Activated CD4-positive, alpha-beta T cell treated with anti-CD3 and anti-CD28 coated beads for 48 hours (primary cell): ENCODE measurements around the gene SVIL.
A peak's percentile ranks its signal among the peaks of the same experiment; 100 is the strongest.
"Not testable (repeated sequence)": the region's sequence is repeated elsewhere in the genome, so short reads cannot be mapped to it uniquely, and the experiment has no call there.

Experiments
- DNase-seq: peaks from one replicate; pipeline ENCODE4 v3.0.0-alpha.2; 2020

Gene SVIL

DNA sequence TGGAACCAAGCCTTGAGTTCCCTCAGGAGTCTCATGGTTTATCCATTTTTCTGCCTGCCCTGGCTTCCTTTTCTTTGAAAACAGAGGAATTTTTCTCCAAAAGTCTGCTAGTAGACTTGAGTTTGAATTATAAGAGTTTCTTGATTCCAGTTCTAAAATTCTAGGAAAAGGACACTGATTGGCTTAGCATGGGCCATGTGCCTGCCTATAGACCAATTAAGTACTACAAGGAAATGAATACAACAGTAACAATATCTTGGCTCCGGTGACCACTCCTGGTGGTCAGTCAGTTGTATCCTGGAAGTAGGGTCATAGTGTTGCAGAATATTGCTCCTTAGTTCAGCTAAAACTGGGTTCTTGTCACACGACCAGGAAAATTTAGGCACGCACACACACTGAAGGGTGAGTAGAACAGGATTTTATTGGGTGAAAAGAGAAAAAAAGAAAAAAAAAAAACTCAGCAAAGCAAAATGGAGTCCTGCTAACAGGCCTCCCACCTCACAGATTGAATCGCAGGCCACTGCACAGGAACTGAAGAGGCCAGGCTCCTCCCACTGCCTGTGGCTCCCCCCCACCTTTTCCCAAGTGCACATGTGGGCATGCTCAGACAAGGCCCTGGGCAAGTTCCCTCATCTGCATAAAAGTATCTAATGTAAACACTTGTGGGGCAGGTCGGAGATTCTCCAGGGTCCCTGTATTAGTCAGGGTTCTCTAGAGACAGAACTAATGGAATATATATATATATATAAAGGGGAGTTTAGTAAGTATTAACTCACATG lies 190.8 kb downstream of the SVIL start:
- DNase-seq: no peak

DNA sequence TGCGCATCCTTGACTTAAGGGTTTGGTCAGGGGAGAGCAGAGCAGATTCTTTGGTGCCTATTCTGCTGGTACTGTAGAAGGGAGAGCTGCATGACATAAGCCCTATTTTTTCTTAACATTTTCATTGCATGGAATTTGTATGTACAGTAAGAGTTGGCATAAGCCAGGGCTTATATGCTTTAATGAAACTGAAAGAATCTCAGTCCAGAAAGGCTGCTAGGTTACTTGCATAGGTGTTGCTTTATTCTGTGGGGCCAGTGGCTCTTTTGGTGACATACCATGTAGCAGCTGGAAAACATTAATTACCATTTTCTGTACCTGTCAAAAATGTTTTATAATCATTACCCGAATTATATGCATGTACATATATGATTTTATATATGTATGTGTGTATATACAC lies 193.8 kb downstream of the SVIL start:
- DNase-seq: no peak

DNA sequence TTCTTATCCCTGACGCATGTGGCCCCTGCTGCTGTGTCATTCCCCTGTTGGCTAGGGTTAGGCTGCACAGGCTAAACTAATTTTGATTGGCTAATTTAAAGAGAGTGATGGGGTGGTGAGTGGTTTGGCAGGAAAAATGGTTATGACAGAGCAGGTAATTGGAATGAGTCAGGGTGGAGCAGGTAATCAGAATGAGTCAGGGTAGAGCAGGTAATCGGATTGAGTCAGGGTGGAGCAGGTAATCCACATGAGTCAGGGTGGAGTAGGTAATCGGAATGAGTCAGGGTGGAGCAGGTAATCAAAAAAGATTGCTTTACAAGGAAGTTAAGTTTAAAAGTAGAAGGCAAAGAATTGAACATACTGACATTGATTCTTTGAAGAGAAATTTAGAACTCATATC lies 195.8 kb downstream of the SVIL start:
- not testable (repeated sequence) for DNase-seq

DNA sequence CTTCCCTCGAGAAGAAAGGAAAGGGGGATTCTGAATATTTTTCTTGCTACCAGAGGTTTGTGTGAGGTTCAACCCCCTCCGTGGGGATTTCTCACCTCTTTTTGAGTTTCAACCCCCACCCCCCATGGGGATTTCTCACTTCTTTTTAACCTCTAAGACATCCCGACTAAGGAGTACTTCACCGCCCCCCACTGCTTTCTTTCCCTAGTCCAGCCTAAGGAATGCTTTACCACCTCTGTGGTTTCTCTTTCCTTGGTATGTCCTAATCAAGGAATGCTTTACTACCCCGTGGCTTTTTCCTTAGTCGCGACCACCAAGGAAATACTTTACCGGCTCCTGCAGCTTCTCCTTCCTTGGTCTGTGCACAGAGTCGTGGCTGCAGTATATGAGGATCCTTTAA lies 196.5 kb downstream of the SVIL start:
- DNase-seq: no peak

DNA sequence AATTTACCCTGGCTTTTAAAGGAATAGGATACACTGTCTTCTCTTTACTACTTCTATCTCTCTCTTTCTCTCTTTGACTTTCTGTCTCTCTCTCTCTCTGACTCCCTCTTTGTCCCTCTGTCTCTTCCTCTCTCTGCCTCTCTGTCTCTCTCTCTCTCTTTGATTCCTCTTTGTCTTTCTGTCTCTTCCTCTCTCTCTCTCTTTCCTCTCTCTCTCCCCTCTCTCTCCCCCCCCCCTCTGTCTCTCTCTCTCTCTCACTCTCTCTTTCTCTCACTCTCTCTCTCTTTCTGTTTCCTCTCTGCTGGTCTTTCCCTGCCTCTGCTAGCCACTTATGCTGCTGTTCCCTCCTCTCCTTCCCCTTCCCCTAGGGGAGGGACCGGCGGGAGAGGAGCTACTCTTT lies 196.9 kb downstream of the SVIL start:
- no peak for DNase-seq

DNA sequence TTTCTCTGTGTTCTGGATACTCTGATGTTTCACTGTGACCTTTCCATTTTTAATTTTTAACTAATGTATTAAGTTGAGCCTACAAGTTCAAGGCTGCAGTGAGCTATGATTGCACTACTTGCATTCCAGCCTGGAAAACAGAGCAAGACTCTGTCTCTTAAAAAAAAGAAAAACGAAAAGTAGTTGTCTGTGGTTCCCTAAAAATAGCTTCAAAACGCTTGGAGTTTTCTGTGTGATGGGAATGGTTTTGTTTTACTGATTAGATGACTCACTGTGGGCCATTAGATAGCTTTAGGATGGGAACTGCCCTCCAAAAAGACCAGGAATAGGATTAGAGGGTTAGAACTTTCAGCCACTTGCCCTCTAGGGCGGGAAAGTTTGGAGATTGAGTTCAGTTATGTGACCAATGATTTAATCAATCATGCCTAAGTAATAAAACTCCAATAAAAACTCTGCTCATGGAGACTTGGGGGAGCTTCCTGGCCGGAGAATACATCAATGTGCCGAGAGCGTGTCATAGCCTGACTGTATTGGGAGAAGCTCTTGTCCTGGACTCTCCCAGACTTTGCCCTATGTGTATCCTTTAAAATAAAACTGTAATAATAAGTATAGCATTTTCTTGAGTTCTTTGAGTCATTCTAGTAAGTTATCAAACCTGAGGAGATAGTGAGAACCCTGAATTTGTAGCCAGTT lies 198.8 kb downstream of the SVIL start:
- DNase-seq: no peak

DNA sequence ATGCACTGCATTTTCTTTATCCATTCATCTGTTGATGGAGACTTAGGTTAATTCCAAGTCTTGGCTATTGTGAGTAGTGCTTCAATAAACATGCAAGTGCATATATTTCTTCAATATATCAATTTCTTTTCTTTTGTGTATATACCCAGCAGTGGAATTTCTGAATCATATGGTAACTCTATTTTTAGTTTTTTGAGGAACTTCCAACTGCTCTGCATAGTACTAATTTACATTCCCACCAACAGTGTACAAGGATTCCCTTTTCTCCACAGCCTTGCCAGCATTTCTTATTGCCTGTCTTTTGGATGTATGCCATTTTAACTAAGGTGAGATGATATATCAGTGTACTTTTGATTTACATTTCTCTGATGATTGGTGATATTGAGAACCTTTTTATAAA lies 200.7 kb downstream of the SVIL start:
- DNase-seq: no peak

DNA sequence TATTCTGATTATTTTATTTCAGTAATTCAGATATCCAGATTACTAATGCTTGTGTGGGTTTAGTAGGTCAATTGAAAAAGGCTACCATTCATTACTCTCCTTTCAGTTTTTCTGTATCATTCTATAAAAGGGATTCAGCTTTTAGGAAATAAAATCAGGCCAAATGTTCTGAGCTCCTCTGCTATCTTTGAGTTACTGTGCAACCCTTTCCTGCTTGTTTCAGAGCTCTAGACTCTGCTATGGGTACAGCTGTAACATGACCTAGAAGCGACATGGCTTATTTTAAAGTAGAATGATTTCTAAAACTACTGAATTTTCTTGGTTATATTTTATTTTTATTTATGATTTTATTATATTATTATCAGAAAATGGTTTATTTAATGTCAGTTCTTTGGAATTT lies 203.1 kb downstream of the SVIL start:
- no peak for DNase-seq

DNA sequence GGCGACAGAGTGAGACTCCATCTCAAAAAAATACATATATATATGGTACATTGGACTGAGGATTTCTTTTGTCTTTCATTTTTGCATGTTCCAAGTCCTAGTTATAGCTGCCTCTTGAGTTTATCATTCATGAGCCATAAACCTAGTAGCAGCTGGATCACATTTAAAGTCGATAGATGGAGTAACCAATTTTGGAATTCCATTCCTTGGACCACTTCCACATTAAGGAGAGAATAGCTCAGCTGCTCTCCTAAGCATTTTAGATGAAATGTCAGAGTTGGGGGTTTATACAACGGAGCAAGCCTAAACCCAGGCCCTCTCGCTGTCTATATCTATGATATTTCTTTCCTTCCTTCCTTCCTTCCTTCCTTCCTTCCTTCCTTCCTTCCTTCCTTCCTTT lies 204.7 kb downstream of the SVIL start:
- DNase-seq: no peak

DNA sequence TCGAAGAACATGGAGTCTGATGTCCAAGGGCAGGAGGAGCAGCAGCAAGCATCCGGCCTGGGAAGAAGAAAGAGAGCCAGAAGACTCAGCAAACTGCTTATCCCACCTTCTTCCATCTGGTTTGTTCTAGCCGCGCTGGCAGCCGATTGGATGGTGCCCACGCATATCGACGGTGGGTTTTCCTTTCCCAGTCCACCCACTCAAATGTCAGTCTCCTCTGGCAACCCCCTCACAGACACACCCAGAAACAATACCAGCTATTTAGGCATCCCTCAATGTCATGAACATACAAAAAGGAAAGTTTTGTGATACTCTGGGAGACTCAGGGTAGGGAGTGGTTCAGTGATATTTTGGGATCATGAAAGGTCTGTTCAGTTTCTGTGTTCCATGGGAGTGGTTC lies 206.3 kb downstream of the SVIL start:
- no peak for DNase-seq

DNA sequence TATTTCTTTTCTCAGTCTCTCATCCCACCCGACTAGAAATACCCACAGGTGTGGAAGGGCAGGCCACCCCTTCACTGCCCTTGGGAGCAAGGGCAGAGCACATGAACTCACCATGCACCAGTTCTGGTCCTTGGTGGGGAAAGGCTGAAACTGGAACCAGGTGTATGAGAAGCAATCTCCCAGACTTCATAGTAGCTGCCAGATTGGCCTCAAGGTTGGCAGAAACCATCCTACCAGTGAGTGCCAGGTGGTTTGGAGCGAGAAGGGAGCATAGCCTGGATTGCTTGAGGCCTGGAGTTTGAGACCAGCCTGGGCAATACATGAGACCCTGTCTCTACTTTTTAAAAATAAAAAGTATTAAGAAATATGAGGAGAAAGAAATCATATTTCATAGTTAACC lies 207.1 kb downstream of the SVIL start:
- DNase-seq: no peak

DNA sequence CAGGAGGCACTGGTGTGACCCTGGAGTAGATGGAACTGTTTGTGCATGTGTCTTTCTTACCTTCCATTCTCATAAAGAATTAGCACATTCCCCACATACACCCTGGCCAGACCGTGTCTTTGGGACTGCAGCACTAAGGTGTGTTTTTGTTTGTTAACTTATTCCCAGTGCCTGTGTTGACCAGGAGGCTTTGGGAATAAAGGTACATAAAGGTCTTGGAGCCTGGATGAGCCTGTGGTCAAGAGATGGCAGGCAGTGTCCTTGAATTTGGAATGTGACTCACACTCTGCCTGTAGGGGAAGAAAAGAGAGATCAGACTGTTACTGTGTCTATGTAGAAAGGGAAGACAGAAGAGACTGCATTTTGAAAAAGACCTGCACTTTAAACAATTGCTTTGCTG lies 208.4 kb downstream of the SVIL start:
- DNase-seq: no peak

DNA sequence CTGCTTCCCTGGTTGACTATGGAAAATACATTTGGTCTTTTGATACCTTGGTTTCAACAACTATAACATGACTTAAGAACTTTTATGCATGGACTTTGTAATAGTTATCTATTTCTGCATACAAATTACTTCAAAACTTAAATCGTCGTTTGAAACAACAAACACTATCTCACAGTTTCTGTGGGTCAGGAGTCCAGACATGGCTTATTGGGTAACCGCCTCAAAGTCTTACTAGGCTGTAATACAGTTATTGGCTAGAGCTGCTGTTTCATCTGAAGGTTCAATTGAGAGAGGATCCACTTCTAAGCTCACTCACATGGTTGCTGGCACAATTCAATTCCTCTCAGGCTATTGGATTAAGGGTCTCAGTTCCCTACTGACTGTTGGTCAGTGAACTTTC lies 210.8 kb downstream of the SVIL start:
- DNase-seq: no peak

DNA sequence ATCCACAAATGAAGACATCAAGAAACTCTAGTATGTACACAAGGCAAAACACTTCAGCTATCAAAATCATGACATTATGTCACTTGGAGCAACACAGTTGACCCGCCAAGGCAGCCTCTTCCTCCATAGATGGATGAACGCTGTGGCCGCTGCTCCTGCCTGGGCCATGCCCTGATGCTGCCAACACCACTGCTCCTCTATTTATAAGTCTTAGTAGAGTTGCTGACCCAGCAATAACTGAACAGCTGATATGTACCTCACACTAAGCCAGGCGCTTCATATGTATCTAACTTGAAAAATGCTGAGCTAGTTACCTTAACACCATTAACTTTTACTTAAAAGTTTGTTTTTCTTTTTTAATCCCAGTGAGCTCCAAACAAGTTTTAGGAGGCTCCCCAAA lies 214.0 kb downstream of the SVIL start:
- no peak for DNase-seq

DNA sequence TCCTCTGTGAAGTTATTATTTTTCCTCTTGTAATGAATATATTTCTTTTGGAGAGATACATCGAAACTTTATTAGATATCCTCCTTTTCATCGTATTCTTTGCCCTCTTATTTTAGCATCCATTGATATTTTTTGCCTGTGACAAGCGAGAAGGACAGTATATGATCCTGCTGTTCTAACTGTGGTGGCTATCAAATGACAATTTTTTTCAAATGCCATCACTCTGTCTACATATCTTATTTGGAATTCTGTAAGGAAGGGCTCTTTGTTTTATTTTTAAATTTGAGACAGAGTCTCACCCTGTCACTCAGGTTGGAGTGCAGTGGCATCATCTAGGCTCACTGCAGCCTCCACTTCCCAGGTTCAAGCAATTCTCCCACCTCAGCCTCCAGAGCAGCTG lies 217.4 kb downstream of the SVIL start:
- DNase-seq: no peak

DNA sequence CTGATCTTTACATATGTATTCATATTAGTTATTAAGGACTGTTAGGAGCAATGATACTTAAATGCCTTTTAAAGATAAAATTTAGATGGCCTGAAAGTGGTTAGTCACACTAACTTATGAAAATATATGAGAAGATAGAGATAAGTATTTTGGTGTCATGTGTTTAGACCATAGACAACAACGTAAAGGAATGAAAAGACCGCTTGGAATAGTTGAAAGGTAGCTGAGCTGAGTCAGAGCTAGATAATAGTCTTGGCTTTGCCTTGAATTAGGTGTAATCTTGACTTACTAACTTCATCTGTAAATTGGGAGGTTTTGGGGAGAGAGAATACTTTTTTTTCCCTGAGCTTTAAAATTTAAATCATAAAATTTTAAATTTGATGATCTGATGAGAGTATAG lies 218.9 kb downstream of the SVIL start:
- no peak for DNase-seq

DNA sequence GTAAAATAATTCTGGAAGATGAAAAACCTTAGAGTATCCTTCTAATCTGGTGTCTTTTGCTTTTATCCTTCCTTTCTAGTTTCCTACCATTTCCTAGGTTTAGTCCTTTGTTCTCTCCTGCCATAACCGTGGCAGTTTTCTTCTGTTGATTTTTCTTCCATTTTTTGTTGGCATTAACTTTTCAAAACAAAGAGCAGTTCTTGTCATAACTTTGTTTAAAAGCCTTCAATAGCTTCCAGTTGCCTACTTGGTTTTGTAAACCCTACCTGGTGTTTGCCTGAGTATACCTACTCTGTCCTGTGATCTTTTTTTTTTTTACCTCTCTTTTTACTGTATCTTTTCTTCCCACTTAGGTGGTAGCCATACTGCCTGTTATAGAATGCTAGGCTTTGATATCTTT lies 220.3 kb downstream of the SVIL start:
- no peak for DNase-seq

DNA sequence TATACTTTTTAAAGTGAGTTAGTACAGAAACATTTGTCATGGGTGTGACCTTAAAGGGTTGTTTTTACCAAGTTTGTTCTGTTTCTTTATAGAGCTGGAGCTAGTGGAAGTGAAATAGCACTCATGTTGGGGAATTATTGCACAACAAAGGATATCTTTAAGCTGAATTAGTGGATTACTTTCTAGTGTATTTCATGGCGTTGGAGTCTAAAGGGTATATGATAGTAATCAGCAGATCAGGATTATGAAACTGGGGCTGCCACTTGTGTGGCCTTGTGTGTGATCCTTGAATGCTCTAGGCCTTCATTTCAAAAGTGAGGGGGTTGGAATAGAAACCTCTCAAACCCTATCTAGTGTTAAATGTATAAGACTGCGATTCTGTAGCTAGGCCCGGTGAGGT lies 222.3 kb downstream of the SVIL start:
- peak; percentile 17 for DNase-seq

DNA sequence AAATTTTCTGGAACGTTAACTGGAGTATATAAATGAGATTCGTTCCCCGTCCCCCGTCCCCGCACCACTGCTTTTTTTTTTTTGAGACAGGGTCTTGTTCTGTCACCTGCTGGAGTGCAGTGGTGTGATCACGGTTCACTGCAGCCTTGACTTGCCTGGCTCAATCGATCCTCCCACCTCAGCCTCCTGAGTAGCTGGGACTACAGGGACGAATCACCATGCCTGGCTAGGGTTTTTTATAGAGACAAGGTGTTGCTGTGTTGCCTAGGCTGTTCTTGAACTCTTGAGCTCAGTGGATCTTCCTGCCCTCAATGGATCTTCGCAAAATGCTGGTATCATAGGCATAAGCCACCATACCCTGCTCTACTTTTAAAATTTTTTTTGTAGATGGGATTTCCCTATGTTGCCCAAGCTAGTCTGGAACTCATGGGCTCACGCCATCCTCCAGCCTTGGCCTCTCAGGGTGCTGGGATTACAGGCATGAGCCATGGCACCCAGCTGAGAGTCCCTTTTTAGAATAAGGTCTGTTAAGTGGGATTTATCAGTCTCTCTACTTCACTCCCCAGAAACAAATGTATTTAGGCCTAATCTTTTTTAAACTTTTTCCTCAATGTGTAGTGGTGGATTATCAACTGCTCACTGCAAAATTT lies 223.0 kb downstream of the SVIL start:
- DNase-seq: no peak

DNA sequence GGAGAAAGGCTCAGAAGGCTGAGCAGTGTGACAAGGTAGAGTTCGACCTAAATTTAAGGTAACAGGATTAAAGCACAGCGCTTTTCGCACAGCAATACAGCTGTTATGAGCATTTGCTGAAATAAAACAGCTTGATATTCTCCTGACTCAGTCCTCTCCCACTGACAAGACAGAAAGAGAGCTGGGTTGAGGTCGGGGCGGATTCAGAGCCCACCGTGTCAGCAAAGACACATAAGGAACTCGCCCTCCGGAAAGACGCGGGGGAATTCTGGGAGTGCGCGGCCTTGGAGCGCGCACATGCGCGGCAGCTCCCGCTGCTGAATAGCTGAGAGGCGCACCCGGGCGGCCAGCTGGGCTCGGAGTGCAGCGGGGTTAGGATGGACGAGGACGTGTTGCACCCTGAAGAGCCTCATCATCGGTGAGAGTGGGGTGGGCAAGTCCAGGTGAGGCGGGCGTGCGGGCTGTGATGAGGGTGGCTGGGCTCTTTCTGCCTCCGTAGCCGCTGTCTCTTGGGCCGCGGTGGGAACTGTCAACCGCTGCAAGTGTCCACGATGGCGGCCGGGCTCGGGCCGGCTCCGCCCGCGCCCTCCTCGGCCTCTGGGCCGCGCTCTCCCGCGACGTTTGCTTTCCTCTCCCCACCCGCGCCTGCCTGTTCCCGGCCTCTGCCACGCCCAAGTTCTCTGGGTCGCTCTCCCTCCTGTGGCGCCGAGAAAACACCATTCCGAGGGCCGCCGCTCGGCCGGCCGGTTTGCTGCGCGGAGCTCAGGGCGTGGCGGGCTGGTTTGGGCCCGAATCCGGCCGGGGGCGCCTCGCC lies 225.3 kb downstream of the SVIL start:
- DNase-seq: peak; percentile 47

DNA sequence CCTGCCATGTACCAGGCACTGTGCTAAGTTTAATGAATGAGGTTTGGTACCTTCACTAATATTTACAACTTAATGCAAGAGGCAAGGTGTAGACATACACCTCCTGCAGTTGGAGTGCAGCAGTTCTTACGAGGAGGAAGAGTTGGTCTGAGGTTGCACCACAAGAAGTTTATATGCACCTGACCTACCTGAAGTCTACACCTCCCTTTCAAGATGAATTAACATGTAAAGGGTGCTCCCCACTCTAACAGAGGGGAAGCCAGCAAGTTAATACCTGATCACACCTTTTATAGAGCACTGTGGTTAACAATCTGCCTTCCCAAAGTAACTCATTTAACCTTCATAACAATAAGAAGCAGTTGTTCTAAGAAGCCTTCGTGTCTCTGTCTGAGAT lies 225.9 kb downstream of the SVIL start:
- DNase-seq: no peak
